GM20000 (cell line): ENCODE data around the gene KCTD12.

Source experiments
- DNase-seq: peaks from one replicate; pipeline ENCODE4 v3.0.0; 2012; ENCODE audit warnings: low spot score
- CTCF ChIP-seq: IDR thresholded peaks from 2 replicates; pipeline ENCODE4 v1.5.1; 2012; ENCODE audit warnings: mild to moderate bottlenecking, control low read depth; ENCODE audit errors: extremely low read depth, missing control alignments

KCTD12 gene

GRCh38 chr13:76845865-76846264 lies 40.3 kb downstream of the KCTD12 start:
- DNase-seq, result no peak
- TF ChIP-seq CTCF, result no peak

- no peak for TF ChIP-seq CTCF
These were observed 40.8 kb downstream of the KCTD12 start for GRCh38 chr13:76845367-76845766.

GRCh38 chr13:76837801-76838200 lies 48.4 kb downstream of the KCTD12 start:
- DNase-seq, result no peak
- no peak for TF ChIP-seq CTCF

More at GRCh38 chr13:76845367-76845766, 40.8 kb downstream of the KCTD12 start:
- DNase-seq, result no peak

GRCh38 chr13:76836311-76836710 lies 49.9 kb downstream of the KCTD12 start:
- no peak for DNase-seq
- TF ChIP-seq CTCF, result no peak

- DNase-seq, result no peak
- TF ChIP-seq CTCF, result no peak
These were observed 52.7 kb downstream of the KCTD12 start for GRCh38 chr13:76833441-76833954.

GRCh38 chr13:76832258-76832988 lies 53.8 kb downstream of the KCTD12 start:
- no peak for TF ChIP-seq CTCF
- no peak for DNase-seq

GRCh38 chr13:76830805-76831204 lies 55.4 kb downstream of the KCTD12 start:
- no peak for TF ChIP-seq CTCF
- no peak for DNase-seq
